Ovary (tissue), 9 donors: ENCODE measurements around the gene PEX14. TPM values are rescaled to one million over a fixed set of nuclear protein-coding genes. Genes with fewer than 3 reads are reported as not detected.

Experiments
- DNase-seq, 5 donors: peaks; one replicate each; pipeline ENCODE4 v3.0.0-alpha.2; 2019 to 2020
- H3K27ac ChIP-seq, 2 donors: fragments of 200-600 bp; one replicate each; pipeline versions ENCODE4 v1.5.1 to v1.8.0; 2019 to 2022
- H3K27me3 ChIP-seq: fragments of 200-600 bp; one replicate; pipeline ENCODE4 v1.8.0; 2022
- H3K36me3 ChIP-seq: fragments of 200-600 bp; sonication (generic); one replicate; pipeline ENCODE4 v1.5.1; 2019
- H3K4me1 ChIP-seq: one replicate; pipeline ENCODE4 v1.8.1; 2013; ENCODE audit warnings: mild to moderate bottlenecking, moderate library complexity; ENCODE audit not compliant: insufficient read depth
- H3K4me3 ChIP-seq: fragments of 200-600 bp; sonication (generic); one replicate; pipeline ENCODE4 v1.5.1; 2017
- H3K9me3 ChIP-seq, 2 donors: fragments of 200-600 bp in 1 of 2; sonication (generic) in 1 of 2; one replicate each; pipeline versions ENCODE4 v1.5.1 to v1.8.1; 2013 to 2019; ENCODE audit warnings: mild to moderate bottlenecking in 1 of 2, moderate library complexity in 1 of 2
- EP300 ChIP-seq: sonication (generic); formaldehyde crosslinking; IDR thresholded peaks from one replicate; pipeline ENCODE4 v1.6.1; 2017; ENCODE audit warnings: antibody characterized with exemption
- POLR2A ChIP-seq: fragments of 450-650 bp; IDR thresholded peaks from one replicate; pipeline ENCODE4 v1.6.1; 2017; ENCODE audit warnings: antibody characterized with exemption, mild to moderate bottlenecking, moderate library complexity
- WGBS, 3 donors: extraction: QIAGEN DNeasy Blood & Tissue Kit in 1 of 3; methylation state at CpG; one replicate each; pipeline versions ENCODE4 v1.1.5 to v1.1.7; 2013 to 2017; 5-methylcytosine and 5-hydroxymethylcytosine counted together
- intact Hi-C, 4 donors: fragments of 100-400 bp; cut with DNase I; formaldehyde crosslinking; loops; one replicate each; pipeline versions ENCODE4 v1.11.0 to v1.15.1; 2022 to 2023
- polyA plus RNA-seq, 2 donors: library from polyadenylated mRNA; stranded (reverse); fragments of 200-250 nt in 1 of 2; fragments of 350-450 nt in 1 of 2; fragmentation: Illumina TruSeq in 1 of 2; extraction: RNeasy Lipid Tissue Mini Kit (QIAGEN cat#74804) in 1 of 2; gene quantifications; one replicate each; pipeline ENCODE4 v1.2.3, GENCODE V29; 2013 to 2014
- small RNA-seq: library from RNA; depleted of rRNA; stranded (forward); fragments of <200 nt; gene quantifications from one replicate; pipeline ENCODE3, GENCODE V24; 2016
- total RNA-seq, 7 donors: library from RNA; depleted of rRNA in 2 of 7; stranded (reverse); fragments of >200 nt in 2 of 7; fragmentation: NEBNext Ultra II Directional in 3 of 7; extraction: Animal tissue kit (Norgen Biotek cat#: 25700) in 3 of 7; gene quantifications; one replicate each; pipeline versions ENCODE4 v1.1.0 to v1.2.4, GENCODE V29; 2016 to 2023
- TF ChIP-seq, protein P1 (sequence below), 3 donors: fragments of 450-650 bp in 2 of 3; fragments of 200-600 bp in 1 of 3; IDR thresholded peaks; one replicate each; pipeline versions ENCODE4 v1.5.1 to v1.8.0; 2016 to 2022; ENCODE audit warnings: antibody characterized with exemption in 3 of 3, mild to moderate bottlenecking in 1 of 3
- donor health status: DM: no; HTN: no; CAD: no; lungs with moderate emphysema.
- donor health status: DM: no; HTN: no; CAD: no.
- donor health status: Bipolar disorder and iron deficiency.
- donor health status: DM: yes; HTN: yes; CAD: no.
- donor health status: DM: no; HTN: no; CAD: no.
- donor health status: DM: yes; HTN: yes; CAD: no.

The PEX14 gene
- total and polyA plus RNA-seq, 9 donors, result 3.3 to 22.9 (median 16.7) TPM

DNA sequence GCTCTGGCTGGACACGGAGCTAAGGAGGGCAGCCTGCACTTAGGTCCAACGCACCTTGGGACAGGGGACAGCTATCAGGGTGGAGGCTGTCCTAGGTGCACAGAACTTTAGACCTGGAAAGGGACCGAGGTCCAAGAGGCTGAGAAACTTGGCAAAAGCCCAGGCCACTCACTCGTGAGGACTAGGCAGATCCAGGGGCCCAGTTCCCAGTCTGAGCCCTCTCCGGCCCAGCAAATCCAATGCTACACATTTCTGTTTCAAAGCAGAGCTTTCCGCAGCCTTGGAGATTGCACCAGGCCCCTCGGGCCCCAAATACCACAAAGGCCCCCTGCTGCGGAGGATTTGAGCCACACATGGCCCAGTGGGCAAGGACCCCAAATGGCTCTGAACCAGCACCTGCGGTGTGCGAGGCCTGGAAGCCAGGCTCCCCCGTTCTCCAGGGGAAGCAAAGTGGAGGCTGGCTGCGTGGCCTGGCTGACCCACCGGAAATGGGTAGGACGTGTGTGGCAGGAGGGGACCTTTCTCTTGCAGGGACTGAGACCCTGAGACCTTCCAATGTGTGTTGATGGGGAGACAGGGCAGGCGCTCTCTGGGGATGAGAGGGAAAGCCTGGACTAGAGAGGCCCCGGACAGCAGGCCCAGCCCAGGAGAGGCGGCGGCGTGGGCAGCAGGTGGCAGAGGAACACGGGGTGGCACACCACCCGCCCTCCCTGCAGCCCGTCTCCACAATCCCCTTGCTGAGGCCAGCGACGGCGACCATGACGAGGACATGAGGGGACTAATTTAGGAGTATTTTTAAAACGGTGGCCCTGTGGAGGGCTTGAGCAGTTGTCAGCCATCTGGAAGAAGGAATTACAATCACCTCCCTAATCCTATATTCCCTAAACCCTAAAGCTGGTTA is 203.0 kb downstream of the PEX14 start:
- DNase-seq, result no peak
- 81 to 87% (median 83%) methylated on average over 27 of the region's 27 CpGs for WGBS, 3 donors
- Histone ChIP-seq H3K27ac (no peak overlapping the region), H3K9me3 (no peaks in the 10 kb centered on the region), H3K36me3 (no peaks in the 10 kb centered on the region), H3K27me3 (no peaks in the 10 kb centered on the region), H3K4me3 (no peak overlapping the region), H3K4me1 (no peaks in the 10 kb centered on the region)
- intact Hi-C loops, result no loop called here
- TF ChIP-seq EP300 (no peak), POLR2A (no peak)
- TF ChIP-seq, protein P1, sequence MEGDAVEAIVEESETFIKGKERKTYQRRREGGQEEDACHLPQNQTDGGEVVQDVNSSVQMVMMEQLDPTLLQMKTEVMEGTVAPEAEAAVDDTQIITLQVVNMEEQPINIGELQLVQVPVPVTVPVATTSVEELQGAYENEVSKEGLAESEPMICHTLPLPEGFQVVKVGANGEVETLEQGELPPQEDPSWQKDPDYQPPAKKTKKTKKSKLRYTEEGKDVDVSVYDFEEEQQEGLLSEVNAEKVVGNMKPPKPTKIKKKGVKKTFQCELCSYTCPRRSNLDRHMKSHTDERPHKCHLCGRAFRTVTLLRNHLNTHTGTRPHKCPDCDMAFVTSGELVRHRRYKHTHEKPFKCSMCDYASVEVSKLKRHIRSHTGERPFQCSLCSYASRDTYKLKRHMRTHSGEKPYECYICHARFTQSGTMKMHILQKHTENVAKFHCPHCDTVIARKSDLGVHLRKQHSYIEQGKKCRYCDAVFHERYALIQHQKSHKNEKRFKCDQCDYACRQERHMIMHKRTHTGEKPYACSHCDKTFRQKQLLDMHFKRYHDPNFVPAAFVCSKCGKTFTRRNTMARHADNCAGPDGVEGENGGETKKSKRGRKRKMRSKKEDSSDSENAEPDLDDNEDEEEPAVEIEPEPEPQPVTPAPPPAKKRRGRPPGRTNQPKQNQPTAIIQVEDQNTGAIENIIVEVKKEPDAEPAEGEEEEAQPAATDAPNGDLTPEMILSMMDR (IDR thresholded peaks at IDR 0.05), result no peak

DNA sequence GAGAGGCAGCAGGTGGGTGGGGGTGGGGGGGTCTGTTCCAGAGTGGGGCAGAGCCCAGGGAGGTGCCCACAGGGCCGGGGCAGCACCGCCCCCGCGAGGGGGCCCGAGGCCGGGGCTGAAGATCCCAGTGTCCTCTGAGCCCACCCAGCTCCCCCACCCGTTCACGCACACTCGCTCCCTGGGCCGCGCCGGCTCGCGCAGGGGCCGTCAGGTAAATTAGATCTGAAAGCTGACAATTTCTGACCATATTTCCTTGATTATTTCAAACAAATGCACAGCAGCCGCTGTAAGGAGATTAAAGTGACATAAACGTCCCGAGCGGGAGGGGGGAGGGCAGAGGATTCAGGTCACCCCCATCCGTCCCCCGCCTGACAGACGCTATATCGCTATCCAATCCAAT is 203.7 kb downstream of the PEX14 start:
- H3K27me3 ChIP-seq, result no peaks in the 10 kb centered on the region
- no peaks in the 10 kb centered on the region for H3K36me3 ChIP-seq
- no peak overlapping the region for H3K27ac ChIP-seq
- intact Hi-C loops, result no loop called here
- H3K4me1 ChIP-seq, result peaks cover 5% of the 10 kb centered on the region
- 86 to 88% (median 88%) methylated on average over 23 of the region's 23 CpGs for WGBS, 3 donors
- no peak for DNase-seq
- H3K9me3 ChIP-seq, result no peaks in the 10 kb centered on the region
- TF ChIP-seq EP300, result no peak
- TF ChIP-seq POLR2A, result no peak
- TF ChIP-seq, protein P1 (IDR thresholded peaks at IDR 0.05), result no peak
- H3K4me3 ChIP-seq, result no peak overlapping the region

DNA sequence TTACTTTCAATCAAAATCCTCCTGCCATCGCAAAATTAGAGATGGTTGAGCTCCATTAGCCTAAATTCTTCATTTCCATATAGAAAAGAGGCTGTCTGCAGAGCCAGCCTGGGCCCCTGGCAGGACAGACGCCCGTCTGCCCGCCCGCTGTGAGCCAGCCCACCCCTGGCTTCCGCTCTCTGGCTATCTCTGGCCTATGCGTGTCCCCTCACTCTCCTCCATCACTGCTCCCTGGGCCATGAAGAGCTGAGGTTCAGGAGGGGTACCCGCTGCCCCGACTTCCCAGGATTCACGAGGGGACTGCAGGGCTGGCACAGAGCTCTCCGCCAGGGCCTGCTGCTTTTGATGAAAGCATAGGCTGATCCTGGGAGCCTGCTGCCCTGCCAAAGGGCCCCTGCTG is 204.1 kb downstream of the PEX14 start:
- Histone ChIP-seq H3K27ac (no peak overlapping the region), H3K4me1 (peaks cover 7% of the 10 kb centered on the region), H3K27me3 (no peaks in the 10 kb centered on the region), H3K4me3 (no peak overlapping the region), H3K36me3 (no peaks in the 10 kb centered on the region), H3K9me3 (no peaks in the 10 kb centered on the region)
- 89 to 97% (median 94%) methylated on average over 11 of the region's 11 CpGs for WGBS, 3 donors
- no peak for DNase-seq
- TF ChIP-seq, protein P1 (IDR thresholded peaks at IDR 0.05), result no peak
- TF ChIP-seq POLR2A (no peak), EP300 (no peak)
- intact Hi-C loops, result no loop called here

DNA sequence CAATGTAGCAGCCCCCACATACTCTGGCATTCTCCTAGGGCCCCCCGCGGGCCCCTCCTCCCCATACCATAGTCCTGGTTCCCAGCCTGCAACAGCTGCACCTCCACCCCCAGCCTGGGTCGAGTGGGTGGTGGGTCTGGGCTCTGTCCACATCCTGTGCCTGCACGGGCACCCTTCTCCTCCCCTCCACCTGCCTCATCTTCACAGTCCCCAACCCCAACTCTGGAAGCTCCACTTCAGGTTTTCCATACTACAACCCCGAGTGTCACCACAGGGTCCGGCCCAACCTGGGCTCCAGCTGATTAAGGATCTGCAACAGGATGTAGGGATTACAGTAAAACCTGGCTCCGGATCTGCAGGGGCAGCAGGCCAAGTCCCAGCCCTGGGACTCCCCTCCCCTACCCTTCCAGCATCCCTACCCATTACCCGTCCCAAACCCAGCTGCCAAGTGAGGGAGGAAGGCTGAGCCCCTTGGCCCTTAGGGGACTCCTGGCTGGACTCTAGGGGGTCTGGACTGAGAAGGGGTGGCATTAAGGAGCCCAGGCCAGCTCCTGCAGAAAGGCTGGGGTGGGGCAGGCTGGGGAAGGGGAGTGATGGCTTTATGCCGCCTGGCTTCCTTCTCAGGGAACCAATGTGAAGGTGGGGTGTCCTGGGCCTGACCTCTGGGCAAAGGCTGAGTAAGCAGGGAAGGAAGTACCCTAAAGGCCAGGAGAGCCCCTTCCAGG is 204.9 kb downstream of the PEX14 start:
- Histone ChIP-seq H3K9me3 (no peaks in the 10 kb centered on the region), H3K27ac (no peak overlapping the region), H3K36me3 (no peaks in the 10 kb centered on the region), H3K4me3 (no peak overlapping the region), H3K4me1 (peaks cover 7% of the 10 kb centered on the region), H3K27me3 (no peaks in the 10 kb centered on the region)
- WGBS, 3 donors, result 42 to 65% (median 44%) methylated on average over 9 of the region's 9 CpGs
- DNase-seq, result no peak
- TF ChIP-seq POLR2A (no peak), EP300 (no peak)
- TF ChIP-seq, protein P1 (IDR thresholded peaks at IDR 0.05), result no peak
- intact Hi-C loops, result loop anchor here in 1 of 4 donors (10.0 kb wide), 1 partner anchor 145 kb away; no protein-coding TSS in a partner anchor

Small RNA genes within 50 kb of the gene (small RNA-seq; reads per million reads assigned to genes)
- not detected for gene RN7SL614P

Other genes starting within 250 kb of the PEX14 start
- 10 to 100 TPM; 32.0 to 93.5 (median 52.8) TPM for gene PGD, start 75.9 kb upstream of the PEX14 start, total RNA-seq
- gene PGD, start 75.9 kb upstream of the PEX14 start, polyA plus RNA-seq, result 100 to 1,000 TPM in 1 of 2 donors, 10 to 100 TPM in 1; 49.9 to 149 TPM
- gene CENPS, start 44.5 kb upstream of the PEX14 start, total RNA-seq, result 10 to 100 TPM in 3 of 7 donors, 1 to 10 TPM in 4; 1.5 to 13.6 (median 9.8) TPM
- gene CENPS, start 44.5 kb upstream of the PEX14 start, polyA plus RNA-seq, result 10 to 100 TPM; 10.5 to 12.3 TPM
- gene CORT, start 24.9 kb upstream of the PEX14 start, total RNA-seq, result under 1 TPM in 4 of 7 donors, not detected in 3; 0.23 to 0.51 (median 0.44) TPM
- under 1 TPM in 1 of 2 donors, not detected in 1; 0.11 TPM for gene CORT, start 24.9 kb upstream of the PEX14 start, polyA plus RNA-seq
- 10 to 100 TPM; 14.8 to 37.4 (median 33.0) TPM for gene DFFA, start 2.4 kb upstream of the PEX14 start, total RNA-seq
- gene DFFA, start 2.4 kb upstream of the PEX14 start, polyA plus RNA-seq, result 10 to 100 TPM; 17.7 to 36.7 TPM